PC-3 (cell line): ENCODE data around the gene CCDC69. TPM values are rescaled to one million over a fixed set of nuclear protein-coding genes. Genes with fewer than 3 reads are reported as not detected.

ENCODE experiments used
- ATAC-seq: fragments of 200-7000 bp; cut with Tn5 transposase; 2 replicates; pipeline ENCODE4 v1.9.1; 2020; ENCODE audit warnings: mild to moderate bottlenecking, moderate library complexity
- BruUV-seq: library from RNA; stranded (reverse); fragments of 400-500 nt; replicated peaks from 2 replicates; lab custom pipeline; 2021; lab: Mats Ljungman, UMichigan
- CTCF ChIA-PET: fragments of 300-600 bp; sonication (Branson Sonifier 250); formaldehyde crosslinking; loops from one replicate; lab custom pipeline; 2022; ENCODE audit warnings: antibody characterized with exemption; lab: Charles Lee
- POLR2A ChIA-PET: fragments of 300-600 bp; sonication (Branson Sonifier 250); formaldehyde crosslinking; loops from one replicate; lab custom pipeline; 2022; ENCODE audit warnings: antibody characterized with exemption; ENCODE audit not compliant: unreplicated experiment; lab: Charles Lee
- DNase-seq: peaks from one replicate; pipeline ENCODE4 v3.0.0-alpha.2; 2015
- H2AFZ ChIP-seq: fragments of 300-600 bp; sonication (generic); 2 replicates; pipeline ENCODE4 v1.6.0; 2016; ENCODE audit warnings: antibody characterized with exemption, low read length
- H3F3A ChIP-seq: fragments of 300-600 bp; sonication (generic); one replicate; pipeline ENCODE4 v1.6.0; 2017; ENCODE audit warnings: antibody characterized with exemption, low read length, control low read depth, mild to moderate bottlenecking; ENCODE audit not compliant: unreplicated experiment
- H3K27ac ChIP-seq: fragments of 300-600 bp; sonication (generic); 2 replicates; pipeline ENCODE4 v1.5.1; 2016; ENCODE audit warnings: mild to moderate bottlenecking, low read length
- H3K27me3 ChIP-seq: fragments of 300-600 bp; sonication (generic); 2 replicates; pipeline ENCODE4 v1.6.1; 2016; ENCODE audit warnings: low read length, mixed read lengths
- H3K36me3 ChIP-seq: fragments of 300-600 bp; sonication (generic); 2 replicates; pipeline ENCODE4 v1.6.1; 2016; ENCODE audit warnings: low read depth, mixed run types, low read length, mixed read lengths
- H3K4me1 ChIP-seq: fragments of 300-600 bp; sonication (generic); 2 replicates; pipeline ENCODE4 v1.5.1; 2016; ENCODE audit warnings: low read length; ENCODE audit not compliant: insufficient read depth
- H3K4me2 ChIP-seq: fragments of 300-600 bp; sonication (generic); 2 replicates; pipeline ENCODE4 v1.6.0; 2016; ENCODE audit warnings: low read length
- H3K4me3 ChIP-seq: fragments of 300-600 bp; sonication (generic); 2 replicates; pipeline ENCODE4 v1.5.1; 2016; ENCODE audit warnings: mild to moderate bottlenecking, low read length, mixed read lengths
- H3K79me2 ChIP-seq: fragments of 300-600 bp; sonication (generic); 2 replicates; pipeline ENCODE4 v1.6.1; 2017; ENCODE audit warnings: low read length, mixed read lengths
- H3K9ac ChIP-seq: fragments of 300-600 bp; sonication (generic); 2 replicates; pipeline ENCODE4 v1.6.0; 2016; ENCODE audit warnings: mild to moderate bottlenecking, low read length
- H3K9me2 ChIP-seq: fragments of 300-600 bp; sonication (generic); replicated peaks from 2 replicates; pipeline ENCODE4 v1.6.1; 2016; ENCODE audit warnings: mixed run types, low read length, mixed read lengths
- H3K9me3 ChIP-seq: fragments of 300-600 bp; sonication (generic); 2 replicates; pipeline ENCODE4 v1.6.1; 2016; ENCODE audit warnings: low read length, mixed read lengths
- H4K20me1 ChIP-seq: fragments of 300-600 bp; sonication (generic); 2 replicates; pipeline ENCODE4 v1.6.1; 2016; ENCODE audit warnings: low read length, mixed read lengths
- EZH2 ChIP-seq: fragments of 300-600 bp; sonication (generic); IDR thresholded peaks from one replicate; pipeline ENCODE4 v1.6.1; 2017; ENCODE audit warnings: antibody characterized with exemption, mild to moderate bottlenecking, low read length; ENCODE audit not compliant: unreplicated experiment
- EZH2phosphoT487 ChIP-seq: fragments of 300-600 bp; sonication (generic); IDR thresholded peaks from 2 replicates; pipeline ENCODE4 v1.6.1; 2018; ENCODE audit warnings: mild to moderate bottlenecking, antibody characterized with exemption, low read length, borderline replicate concordance
- intact Hi-C: fragments of 100-400 bp; cut with micrococcal nuclease; formaldehyde crosslinking; loops from 2 replicates; pipeline ENCODE4 v1.9.0; 2023
- total RNA-seq: library from RNA; depleted of rRNA; stranded (reverse); fragments of >200 nt; gene quantifications from 2 replicates; pipeline ENCODE4 v1.2.3, GENCODE V29; 2014
- TF ChIP-seq, protein P1 (sequence below): fragments of 300-600 bp; sonication (generic); conservative IDR thresholded peaks from 2 replicates; pipeline ENCODE4 v1.5.1; 2017; ENCODE audit warnings: antibody characterized with exemption, low read depth, mild to moderate bottlenecking, low read length

Gene CCDC69
- total RNA-seq, 1 experiment from 2014 or later = 26.4 TPM

DNA sequence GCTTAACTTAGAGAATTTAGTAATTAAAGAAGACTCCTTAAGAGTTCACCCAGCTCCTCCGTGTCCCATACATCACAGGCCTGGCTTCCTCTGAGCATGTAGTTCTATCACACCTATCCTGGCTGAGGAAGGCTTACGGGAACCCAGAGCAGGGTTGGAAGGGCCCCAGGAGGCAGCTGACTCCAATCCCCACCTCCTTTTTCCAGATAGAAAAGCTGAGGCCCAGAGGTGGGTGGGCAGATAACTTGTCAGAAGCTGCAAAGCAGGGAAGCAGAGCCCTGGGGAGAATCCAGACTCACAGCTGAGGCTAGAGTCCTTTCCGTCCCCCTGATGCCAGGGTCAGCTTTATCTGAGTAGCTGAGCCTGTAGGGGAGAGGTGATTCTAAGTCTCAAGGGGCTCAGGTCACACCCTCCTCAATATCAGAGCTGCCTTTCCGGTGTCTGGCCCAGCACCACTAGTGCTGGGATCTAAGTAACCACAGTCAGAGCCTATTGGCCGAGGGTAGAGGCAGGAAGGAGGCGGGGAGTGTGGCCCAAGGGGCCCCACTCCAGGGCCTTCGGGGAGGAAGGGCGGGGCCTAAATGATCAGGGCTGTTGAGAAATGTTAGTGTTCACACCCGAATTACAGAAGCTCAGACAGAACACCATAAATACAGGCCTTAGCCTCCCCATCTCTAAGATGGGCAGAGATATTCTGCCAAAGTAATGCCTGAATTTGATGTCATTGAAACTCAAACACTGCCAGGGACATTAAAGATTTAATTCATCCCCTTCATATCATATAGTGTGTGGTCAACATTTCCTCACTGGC is 9.9 kb downstream of the CCDC69 start:
- Histone ChIP-seq H3K27ac (no peak overlapping the region), H3K4me2 (no peak overlapping the region), H3K9me2 (no peaks in the 10 kb centered on the region), H3K4me1 (peaks cover 37% of the 10 kb centered on the region), H3K4me3 (no peak overlapping the region), H3K9ac (no peak overlapping the region), H3K9me3 (no peaks in the 10 kb centered on the region), H4K20me1 (no peaks in the 10 kb centered on the region), H2AFZ (no peak overlapping the region), H3K36me3 (no peaks in the 10 kb centered on the region), H3F3A (no peaks in the 10 kb centered on the region), H3K27me3 (no peaks in the 10 kb centered on the region), H3K79me2 (no peaks in the 10 kb centered on the region)
- TF ChIP-seq, protein P1, sequence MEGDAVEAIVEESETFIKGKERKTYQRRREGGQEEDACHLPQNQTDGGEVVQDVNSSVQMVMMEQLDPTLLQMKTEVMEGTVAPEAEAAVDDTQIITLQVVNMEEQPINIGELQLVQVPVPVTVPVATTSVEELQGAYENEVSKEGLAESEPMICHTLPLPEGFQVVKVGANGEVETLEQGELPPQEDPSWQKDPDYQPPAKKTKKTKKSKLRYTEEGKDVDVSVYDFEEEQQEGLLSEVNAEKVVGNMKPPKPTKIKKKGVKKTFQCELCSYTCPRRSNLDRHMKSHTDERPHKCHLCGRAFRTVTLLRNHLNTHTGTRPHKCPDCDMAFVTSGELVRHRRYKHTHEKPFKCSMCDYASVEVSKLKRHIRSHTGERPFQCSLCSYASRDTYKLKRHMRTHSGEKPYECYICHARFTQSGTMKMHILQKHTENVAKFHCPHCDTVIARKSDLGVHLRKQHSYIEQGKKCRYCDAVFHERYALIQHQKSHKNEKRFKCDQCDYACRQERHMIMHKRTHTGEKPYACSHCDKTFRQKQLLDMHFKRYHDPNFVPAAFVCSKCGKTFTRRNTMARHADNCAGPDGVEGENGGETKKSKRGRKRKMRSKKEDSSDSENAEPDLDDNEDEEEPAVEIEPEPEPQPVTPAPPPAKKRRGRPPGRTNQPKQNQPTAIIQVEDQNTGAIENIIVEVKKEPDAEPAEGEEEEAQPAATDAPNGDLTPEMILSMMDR = no peak
- TF ChIP-seq EZH2phosphoT487 = no peak
- no peak for TF ChIP-seq EZH2
- no peak for DNase-seq
- ATAC-seq = no peak; the same call in 1 of the 2 replicates
- intact Hi-C loops = no loop called here
- ChIA-PET CTCF (no interaction called here), POLR2A (no interaction called here)
- BruUV-seq = no TSS peak

DNA sequence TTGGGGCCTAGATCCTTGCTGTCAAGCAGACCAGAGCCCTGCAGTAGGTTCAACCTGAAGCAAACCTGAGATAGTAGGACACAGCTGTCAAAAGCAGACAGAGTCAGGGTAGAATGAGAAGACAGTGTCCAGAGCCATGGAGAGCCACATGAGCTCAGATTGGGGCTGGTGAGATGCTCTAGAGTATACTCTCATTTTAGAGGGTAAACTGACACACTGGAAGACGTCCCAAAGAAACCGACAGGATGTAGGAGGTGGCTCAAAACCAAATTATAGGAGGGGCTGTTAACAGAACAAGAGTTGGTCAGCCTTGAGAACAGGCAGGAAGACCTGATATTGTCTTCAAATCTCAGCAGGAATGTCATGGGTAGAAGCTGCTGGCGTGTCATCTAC is 11.5 kb downstream of the CCDC69 start:
- H3K4me1 ChIP-seq = peaks cover 37% of the 10 kb centered on the region
- H3K9me3 ChIP-seq = no peaks in the 10 kb centered on the region
- H3K27me3 ChIP-seq = no peaks in the 10 kb centered on the region
- H3K27ac ChIP-seq = peak overlapping the region; percentile 51
- no peaks in the 10 kb centered on the region for H4K20me1 ChIP-seq
- no peak overlapping the region for H3K4me3 ChIP-seq
- ATAC-seq (no peak; the same call in 1 of the 2 replicates), DNase-seq (no peak)
- ChIA-PET CTCF (no interaction called here), POLR2A (interaction anchor here (0.6 kb wide), 1 partner anchor 56 kb away, joined by 3 read pairs; no protein-coding TSS in a partner anchor)
- TF ChIP-seq EZH2 = no peak
- no peak for TF ChIP-seq EZH2phosphoT487
- TF ChIP-seq, protein P1 = no peak
- H3K9ac ChIP-seq = no peak overlapping the region
- peak overlapping the region; percentile 2; the same call in 1 of the 2 replicates for H3K4me2 ChIP-seq
- H3F3A ChIP-seq = no peaks in the 10 kb centered on the region
- no peaks in the 10 kb centered on the region for H3K79me2 ChIP-seq
- H2AFZ ChIP-seq = no peak overlapping the region
- BruUV-seq = no TSS peak
- no peaks in the 10 kb centered on the region for H3K9me2 ChIP-seq
- intact Hi-C loops = no loop called here
- no peaks in the 10 kb centered on the region for H3K36me3 ChIP-seq

DNA sequence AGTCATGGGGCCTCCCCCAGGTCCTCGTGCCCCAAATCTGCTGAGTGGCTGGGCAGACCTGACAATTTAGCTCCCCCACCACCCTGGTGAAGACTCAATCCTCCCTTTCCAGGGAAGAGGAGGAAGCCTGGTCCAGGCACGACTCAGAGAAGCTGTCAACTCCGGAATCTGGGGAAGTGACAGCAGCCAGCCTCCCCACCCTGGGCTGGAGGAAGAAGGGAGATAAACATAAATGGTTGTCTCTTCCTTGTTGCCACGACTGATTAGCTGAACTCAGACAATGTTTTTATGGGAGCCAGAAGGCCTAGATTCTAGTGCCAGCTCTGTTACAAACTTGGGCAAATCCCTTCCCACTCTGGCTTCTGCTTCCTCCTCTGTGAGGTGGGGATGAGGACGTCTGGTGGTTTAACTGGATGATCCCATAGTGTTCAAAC is 15.4 kb downstream of the CCDC69 start:
- Histone ChIP-seq H3K27ac (no peak overlapping the region), H2AFZ (no peak overlapping the region), H3K27me3 (no peaks in the 10 kb centered on the region), H3K36me3 (no peaks in the 10 kb centered on the region), H3F3A (no peaks in the 10 kb centered on the region), H4K20me1 (no peaks in the 10 kb centered on the region), H3K4me2 (no peak overlapping the region), H3K4me1 (peaks cover 17% of the 10 kb centered on the region), H3K9ac (no peak overlapping the region), H3K9me2 (no peaks in the 10 kb centered on the region), H3K4me3 (no peak overlapping the region), H3K9me3 (no peaks in the 10 kb centered on the region), H3K79me2 (no peaks in the 10 kb centered on the region)
- DNase-seq (no peak), ATAC-seq (no peak)
- ChIA-PET CTCF (no interaction called here), POLR2A (interaction anchor here (0.5 to 0.6 kb wide), 2 partner anchors 108 to 109 kb away, joined by 3 read pairs; no protein-coding TSS in a partner anchor)
- TF ChIP-seq EZH2 = no peak
- TF ChIP-seq EZH2phosphoT487 = no peak
- TF ChIP-seq, protein P1 = no peak
- intact Hi-C loops = no loop called here
- BruUV-seq = no TSS peak
